GM12865 (cell line): ENCODE measurements around the gene GAD2.

Experiments used
- DNase-seq: peaks from one replicate; pipeline ENCODE4 v3.0.0; 2010; ENCODE audit warnings: low read depth
- H3K4me3 ChIP-seq: 2 replicates; pipeline ENCODE4 v1.5.1; 2011; ENCODE audit warnings: mild to moderate bottlenecking, low read depth, low read length, control low read depth
- CTCF ChIP-seq: IDR thresholded peaks from 2 replicates; pipeline ENCODE4 v1.5.1; 2011; ENCODE audit warnings: low read length, control low read depth, low read depth, inconsistent platforms; ENCODE audit not compliant: insufficient read depth; ENCODE audit errors: missing control alignments

Gene GAD2

GRCh38 chr10:26327811-26328210 lies 111.2 kb downstream of the GAD2 start:
- no peak for DNase-seq
- no peak for TF ChIP-seq CTCF
- no peak overlapping the region for H3K4me3 ChIP-seq

- no peak overlapping the region for H3K4me3 ChIP-seq
- DNase-seq, result no peak
- no peak for TF ChIP-seq CTCF
These were observed 114.8 kb downstream of the GAD2 start for GRCh38 chr10:26331371-26331770.

DNA sequence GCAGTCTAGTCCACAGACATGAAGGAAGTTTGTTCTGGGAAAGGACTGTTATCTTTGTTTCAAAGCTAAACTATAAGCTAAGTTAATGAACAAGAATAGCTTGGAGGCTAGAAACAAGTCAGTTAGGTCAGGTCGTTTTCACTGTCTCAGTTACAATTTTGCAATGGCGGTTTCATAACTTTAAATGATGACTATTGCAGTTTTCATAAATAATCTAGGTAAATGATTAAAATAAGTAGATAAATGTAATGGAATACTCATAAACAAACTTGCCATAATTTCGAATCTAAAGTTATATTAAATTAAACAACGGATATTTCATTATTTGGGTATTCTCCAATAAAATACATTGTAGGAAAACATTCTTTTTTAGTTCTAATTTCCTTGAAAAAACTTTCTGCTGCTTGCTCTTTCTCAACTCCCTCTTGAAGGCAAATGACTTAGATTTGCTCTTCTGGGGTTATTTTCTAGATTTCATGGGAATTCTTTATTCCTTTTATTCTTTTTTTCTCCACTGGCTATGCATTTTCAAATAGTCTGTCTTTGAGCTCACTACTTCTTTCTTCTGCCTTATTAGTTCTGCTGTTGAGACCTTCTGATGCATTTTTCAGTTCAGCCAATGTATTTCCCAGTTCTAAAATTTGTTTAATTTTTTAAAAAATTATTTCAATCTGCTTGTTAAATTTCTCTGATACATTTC lies 117.8 kb downstream of the GAD2 start:
- DNase-seq, result no peak
- TF ChIP-seq CTCF, result no peak
- H3K4me3 ChIP-seq, result no peak overlapping the region

GRCh38 chr10:26334932-26335573 lies 118.5 kb downstream of the GAD2 start:
- peak overlapping the region; percentile 89 for H3K4me3 ChIP-seq
- peak; percentile 89 for DNase-seq
- TF ChIP-seq CTCF, result peak; percentile 85

DNA sequence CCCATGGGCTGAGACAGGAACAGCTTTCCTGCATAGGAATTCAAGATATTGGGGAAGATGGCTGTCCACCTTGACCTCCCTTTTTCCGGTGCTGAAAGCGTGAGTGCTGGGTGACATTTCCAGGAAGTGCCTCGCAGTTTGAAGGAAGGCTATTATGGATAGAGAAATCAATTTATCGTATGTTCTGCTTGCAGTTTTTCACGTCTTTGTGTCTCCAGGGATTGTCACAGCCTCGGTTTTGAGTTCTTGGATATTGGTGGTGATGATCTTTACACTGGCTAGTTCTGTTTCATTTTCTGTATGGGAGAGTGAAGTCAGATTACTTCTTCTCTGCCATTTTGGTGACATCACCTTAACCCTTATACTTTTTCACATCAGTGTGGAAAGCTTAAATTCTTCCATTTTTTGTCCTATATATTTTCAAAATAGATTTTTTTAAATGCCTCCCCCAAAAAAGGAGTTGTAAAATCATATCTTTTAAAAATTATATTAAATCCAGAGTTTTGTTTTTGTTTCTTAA lies 119.1 kb downstream of the GAD2 start:
- peak; percentile 61 for DNase-seq
- peak overlapping the region; percentile 89 for H3K4me3 ChIP-seq
- TF ChIP-seq CTCF, result no peak

- TF ChIP-seq CTCF, result no peak
- DNase-seq, result no peak
- H3K4me3 ChIP-seq, result no peak overlapping the region
These were observed 120.4 kb downstream of the GAD2 start for GRCh38 chr10:26336979-26337378.
